NCI-H2107 treated with DMSO at 0.1 percent for 48 hours (cell line): ENCODE results near the gene SPTBN1.

ENCODE experiments used
- DNase-seq: peaks from one replicate; lab custom pipeline; 2025; ENCODE audit not compliant: unreplicated experiment; lab: John Stamatoyannopoulos, UW

Gene SPTBN1

GRCh38 chr2:54603796-54604195, 147.7 kb downstream of the SPTBN1 start:
- DNase-seq, result no peak

- no peak for DNase-seq
Measured at GRCh38 chr2:54604871-54605270, 148.7 kb downstream of the SPTBN1 start.

- DNase-seq, result no peak
Measured at GRCh38 chr2:54605836-54606235, 149.7 kb downstream of the SPTBN1 start.

DNA sequence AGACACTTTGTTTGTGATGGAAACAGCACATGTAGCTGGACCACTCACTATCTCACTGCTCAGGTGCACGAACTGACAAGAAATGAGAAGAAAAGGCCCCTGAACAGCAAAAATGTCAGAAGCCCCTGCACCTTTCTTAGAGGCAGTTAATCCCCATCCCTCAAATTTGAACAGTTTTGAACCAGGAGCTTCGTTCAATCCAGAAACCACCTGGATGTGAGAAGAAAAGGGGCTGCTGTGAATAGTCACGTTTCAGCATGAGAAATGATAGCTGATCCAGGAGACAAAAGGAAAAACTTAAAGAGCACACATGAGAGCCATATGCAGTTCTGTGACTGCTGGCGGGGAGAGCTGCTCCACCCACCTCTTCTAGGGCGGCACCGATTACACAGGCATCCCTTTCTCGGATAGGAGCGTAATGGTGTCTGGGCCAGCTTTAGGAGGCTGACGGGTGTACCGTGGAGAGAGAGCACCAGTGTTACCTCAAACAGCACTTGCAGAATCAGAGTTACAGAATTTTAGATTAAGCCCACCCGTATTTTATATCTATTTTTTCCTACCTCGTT, 150.3 kb downstream of the SPTBN1 start:
- no peak for DNase-seq

DNA sequence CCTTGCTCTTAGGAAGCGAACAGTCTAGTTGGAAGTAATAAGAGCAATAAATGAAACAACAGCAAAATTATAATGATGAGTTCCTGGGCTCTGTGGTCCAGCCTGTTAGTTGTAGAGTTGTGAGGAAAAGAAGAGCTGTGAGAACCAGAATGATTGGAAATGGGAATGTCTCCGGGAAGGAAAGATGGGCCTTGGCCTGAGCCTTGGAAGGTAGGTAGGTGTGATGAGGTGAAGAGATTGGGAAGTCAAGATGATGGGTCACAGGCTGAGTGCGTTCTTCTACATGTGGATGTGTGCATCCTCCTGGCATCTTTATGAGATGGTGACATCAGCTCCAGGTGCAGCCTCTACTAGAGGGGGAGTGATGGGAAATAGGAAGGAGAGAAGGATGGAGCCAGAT, 152.1 kb downstream of the SPTBN1 start:
- DNase-seq, result no peak

GRCh38 chr2:54609241-54609640, 153.1 kb downstream of the SPTBN1 start:
- no peak for DNase-seq

GRCh38 chr2:54609647-54610046, 153.5 kb downstream of the SPTBN1 start:
- no peak for DNase-seq

- DNase-seq, result no peak
Measured at GRCh38 chr2:54610700-54611099, 154.6 kb downstream of the SPTBN1 start.

- no peak for DNase-seq
Measured at GRCh38 chr2:54611830-54612545, 155.9 kb downstream of the SPTBN1 start.

DNA sequence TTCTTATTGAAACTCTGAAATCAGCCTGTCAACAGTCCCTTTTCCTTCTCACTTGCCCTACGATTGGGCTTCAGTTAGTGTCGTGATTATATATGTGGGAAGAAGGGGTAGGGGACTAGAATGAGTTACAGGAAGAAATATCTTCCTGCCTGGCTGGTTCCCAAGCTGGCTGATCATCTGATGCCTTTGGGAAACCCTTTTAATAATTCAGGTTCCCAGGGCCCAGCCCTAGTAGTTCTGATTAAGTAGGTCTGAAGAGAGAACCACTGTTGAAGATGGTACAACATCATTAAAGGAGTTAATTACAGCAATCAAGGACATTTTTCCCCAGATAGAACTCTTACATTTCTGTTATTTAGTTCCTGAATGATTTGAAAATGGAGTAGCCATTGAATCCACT, 157.3 kb downstream of the SPTBN1 start:
- DNase-seq, result no peak

- DNase-seq, result no peak
Measured at GRCh38 chr2:54613794-54614257, 157.7 kb downstream of the SPTBN1 start.

GRCh38 chr2:54614819-54615218, 158.7 kb downstream of the SPTBN1 start:
- no peak for DNase-seq

DNA sequence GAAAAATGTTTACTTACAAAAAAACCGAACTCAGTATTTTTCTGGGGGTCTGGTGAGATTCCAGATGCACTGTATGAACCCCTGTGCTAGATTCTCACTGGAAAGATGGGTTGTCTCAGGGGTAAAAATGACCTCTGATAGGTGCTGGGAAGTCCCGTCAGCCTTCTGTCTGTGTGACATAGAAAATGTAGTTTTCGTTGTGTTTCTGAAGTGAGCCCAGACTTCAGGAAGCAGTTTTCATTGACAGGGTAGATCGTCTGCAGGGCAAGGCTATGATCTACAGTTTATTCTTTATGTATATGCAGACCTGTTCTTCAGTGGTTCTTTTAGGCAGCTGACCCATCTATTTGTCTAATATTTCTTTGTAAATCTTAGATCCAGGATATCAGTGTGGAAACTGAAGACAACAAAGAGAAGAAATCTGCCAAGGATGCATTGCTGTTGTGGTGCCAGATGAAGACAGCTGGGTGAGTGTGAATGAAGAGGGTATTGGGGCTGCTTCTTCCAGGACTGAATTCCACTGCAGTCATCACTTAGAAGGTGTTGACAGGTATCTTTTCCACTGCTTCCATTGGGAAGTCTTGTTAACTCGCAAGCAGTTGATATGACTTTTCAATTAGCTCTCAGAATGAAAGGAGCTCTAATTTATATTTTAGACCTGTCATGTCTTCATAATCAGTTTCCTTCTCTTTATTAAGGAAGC, 159.9 kb downstream of the SPTBN1 start:
- no peak for DNase-seq

GRCh38 chr2:54617409-54617808, 161.3 kb downstream of the SPTBN1 start:
- DNase-seq, result no peak

- no peak for DNase-seq
Measured at GRCh38 chr2:54618646-54619565, 162.8 kb downstream of the SPTBN1 start.

GRCh38 chr2:54619660-54620231, 163.6 kb downstream of the SPTBN1 start:
- no peak for DNase-seq

GRCh38 chr2:54620948-54621347, 164.8 kb downstream of the SPTBN1 start:
- DNase-seq, result no peak

DNA sequence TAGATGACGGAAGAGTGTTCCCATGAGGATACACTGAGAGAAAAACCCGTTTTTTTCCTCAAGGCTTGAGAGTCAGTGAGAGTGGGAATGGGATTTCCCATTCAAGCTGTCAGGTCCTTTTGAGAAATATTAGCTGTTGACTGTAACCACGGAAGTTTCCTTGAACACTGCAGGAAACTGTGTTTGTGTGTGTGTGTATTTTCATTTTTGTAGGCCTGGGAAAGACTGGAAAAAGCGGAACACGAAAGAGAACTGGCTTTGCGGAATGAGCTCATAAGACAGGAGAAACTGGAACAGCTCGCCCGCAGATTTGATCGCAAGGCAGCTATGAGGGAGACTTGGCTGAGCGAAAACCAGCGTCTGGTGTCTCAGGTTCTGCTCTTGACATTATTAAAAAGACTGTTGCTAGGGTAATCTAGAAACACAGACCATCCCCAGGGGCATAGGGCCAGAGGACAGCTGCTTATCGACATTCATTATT, 168.5 kb downstream of the SPTBN1 start:
- no peak for DNase-seq

DNA sequence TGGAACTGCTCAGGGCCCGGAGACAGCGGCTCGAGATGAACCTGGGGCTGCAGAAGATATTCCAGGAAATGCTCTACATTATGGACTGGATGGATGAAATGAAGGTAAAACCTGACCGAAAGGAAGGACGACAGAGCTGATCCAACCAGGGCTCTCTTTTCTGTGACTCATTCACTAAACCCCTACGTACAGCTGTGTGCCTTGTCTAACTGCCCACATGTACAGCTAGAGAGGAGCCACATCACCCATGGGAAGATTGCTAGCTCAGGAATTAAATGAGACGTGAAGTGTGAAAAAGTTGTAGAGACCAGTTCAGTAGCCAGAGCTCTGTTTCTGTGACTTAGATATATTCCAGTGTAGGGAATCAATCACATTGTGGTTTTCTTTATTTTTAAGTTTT, 170.0 kb downstream of the SPTBN1 start:
- DNase-seq, result no peak

DNA sequence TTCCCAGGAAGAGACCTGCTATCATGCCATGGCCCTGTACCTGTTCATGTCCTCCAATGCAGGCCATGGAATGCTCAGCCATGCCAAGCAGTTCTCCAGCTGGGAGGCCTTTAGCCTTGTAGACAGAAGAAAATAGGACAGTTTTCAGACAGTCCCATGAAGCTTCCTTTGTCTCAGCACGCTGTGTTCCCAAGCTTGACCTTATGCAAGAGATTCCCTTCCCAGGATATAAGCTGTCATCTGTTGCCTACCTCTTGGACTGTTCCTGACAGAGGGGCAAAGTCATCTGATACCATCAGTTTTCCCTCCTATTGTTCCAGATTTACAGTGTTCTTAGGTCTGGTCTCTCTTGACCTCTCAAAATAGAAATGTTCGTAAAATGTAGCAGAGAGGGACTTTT, 170.8 kb downstream of the SPTBN1 start:
- no peak for DNase-seq

DNA sequence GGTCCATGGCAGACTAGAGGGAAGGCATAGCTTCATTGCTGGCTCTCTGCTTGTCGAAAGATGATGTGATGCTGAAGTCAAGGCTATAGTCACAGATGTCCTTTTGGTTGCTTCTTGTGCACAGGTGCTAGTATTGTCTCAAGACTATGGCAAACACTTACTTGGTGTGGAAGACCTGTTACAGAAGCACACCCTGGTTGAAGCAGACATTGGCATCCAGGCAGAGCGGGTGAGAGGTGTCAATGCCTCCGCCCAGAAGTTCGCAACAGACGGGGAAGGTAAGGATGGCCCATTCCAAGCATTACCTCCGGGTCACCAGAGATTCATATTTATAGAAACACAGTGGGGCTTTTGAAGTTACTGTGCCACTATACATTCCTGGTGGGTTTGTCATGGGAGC, 171.8 kb downstream of the SPTBN1 start:
- DNase-seq, result no peak
